GM21423 (cell line): Measurements from ENCODE around the gene CCDC149.

Experiments
- ATAC-seq: cut with Tn5 transposase; IDR thresholded peaks from one replicate; pipeline ENCODE4 v1.9.1; 2021; ENCODE audit warnings: mild to moderate bottlenecking, moderate library complexity; ENCODE audit not compliant: unreplicated experiment

CCDC149 gene

DNA sequence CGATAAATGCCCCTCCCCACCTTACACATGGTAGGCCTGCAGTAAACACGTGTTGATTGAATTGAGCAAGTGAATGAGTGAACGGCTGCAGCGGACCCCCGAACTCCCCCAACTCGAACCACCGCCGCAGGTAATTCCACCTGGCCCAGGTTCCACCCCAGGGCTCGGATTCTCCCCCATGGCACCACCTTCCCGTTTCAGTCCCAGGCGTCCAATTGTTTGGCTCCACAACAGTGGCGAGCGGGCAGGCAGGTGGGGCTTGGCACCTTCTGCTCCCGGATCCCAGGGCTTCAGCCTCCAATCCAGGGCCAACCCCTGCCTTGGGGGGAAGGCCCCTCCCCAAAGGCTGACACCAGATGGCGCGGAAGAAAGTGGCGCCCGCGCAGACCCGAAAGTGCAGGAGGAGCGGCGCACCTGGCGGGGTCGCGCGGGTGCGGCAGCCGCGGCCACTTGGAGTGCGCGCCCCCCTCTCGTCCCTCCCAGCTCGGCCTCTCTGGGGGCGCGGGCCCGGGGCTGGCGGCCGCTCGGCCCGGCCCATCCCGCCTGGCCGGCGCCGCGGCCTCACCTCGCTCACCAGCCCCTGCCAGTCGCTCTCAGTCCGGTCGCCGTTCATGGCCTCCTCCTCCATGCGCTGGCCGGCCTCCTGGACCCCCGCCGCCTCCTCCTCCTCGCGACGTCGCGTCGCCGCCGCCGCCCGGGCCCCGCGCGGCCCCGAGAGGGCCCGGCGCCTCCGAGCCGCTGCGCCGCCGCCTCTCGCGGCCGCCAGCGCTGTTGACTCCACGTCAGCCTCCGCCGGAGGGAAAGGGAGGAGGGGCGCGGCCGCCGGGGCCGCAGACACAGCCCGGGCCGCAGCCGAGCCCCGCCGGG is at the start of gene CCDC149:
CCDC149 (minus strand) TSS at position 791 of the 867 bp plus-strand sequence; CDS start at position 613, 178 bp downstream.
- ATAC-seq: no peak

DNA sequence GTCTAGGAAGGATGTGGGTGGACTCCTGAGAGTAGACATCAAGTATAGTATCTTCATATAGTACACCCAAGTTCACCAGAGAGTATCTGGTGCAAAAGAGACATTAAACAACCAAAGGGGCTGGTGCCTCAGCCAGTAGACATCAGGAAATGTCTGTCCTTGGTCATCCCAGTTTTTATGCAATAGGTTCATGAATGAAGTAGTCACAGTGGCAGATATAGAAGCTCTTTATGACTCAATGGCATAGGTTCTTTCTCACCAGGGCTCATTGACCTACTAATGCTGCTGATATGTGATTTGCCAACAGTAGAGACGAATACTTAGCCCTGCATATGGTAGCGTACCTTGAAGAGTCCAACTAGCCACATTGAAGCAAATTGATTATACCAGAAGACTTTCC is 45.0 kb upstream of the CCDC149 start:
- no peak for ATAC-seq

DNA sequence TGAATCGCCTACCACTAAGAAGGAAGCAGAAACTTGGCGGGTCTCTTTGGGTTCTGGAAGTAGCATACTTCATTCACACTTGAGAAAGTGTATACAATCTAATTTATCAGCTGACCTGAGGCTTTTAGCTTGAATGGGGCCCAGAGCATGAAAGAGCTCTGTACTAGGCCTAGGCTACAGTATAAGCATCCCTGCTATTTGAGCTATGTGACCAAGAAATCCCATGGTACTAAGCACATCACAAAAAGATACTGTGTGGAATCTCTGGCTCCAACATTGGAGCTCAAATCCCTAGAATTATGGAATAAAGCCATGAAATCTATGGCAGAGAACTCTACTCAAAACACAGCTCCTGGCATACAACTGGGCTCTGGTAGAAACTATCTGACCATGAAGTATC is 43.9 kb upstream of the CCDC149 start:
- no peak for ATAC-seq

DNA sequence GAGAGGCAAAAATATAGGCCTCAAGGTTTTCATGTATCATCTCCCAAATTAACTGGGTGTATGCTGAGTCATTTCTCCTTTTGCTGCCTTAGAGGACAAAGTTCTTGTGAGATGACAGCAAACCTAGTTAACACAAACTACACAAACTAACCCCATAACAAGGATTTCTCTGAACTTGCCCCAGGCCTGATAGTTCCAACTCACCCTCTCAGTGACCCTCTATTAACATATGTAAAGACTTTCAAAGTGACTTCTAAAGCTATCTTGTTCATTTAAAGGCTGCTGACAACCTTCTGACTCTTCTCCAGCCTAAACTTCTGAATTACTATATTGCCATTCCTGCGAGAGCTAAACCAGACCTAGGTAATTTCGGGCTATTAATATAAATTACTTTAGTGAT is 43.2 kb upstream of the CCDC149 start:
- ATAC-seq: no peak

DNA sequence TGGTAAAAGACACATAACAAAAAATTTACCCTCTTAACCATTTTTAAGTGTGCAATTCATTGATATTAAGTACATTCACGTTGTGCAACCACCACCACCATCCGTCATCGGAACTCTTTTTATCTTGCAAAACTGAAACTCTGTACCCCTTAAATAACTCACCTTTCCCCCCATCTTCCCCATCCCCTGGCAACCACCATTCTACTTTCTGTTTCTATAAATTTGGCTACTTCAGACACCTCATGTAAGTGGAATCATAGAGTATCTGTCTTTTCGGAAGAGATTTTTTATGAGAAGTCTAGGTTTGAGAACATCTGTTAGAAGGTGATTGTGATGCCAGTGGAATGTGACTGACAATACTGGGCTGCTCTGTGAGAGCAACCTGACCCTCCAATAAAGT is 39.8 kb upstream of the CCDC149 start:
- no peak for ATAC-seq

DNA sequence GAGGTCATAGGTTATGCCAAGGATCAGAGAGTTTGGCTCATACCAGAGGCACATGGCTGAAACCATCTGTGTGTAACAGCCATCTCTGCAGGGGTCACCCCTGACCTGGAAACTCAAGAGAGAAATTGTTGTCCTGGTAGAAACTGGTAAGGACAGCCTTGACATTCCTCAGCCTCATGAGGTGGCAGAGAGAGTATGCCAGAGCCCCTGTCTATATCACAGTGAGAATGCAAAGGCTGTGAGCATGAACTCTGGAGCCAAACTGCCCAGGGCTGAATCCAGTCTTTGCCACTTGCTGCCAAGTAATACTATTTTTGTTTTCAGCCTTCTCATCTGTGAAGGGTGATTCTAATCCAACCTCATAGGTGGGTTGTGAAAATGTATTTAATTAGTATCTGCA is 37.1 kb upstream of the CCDC149 start:
- ATAC-seq: no peak

DNA sequence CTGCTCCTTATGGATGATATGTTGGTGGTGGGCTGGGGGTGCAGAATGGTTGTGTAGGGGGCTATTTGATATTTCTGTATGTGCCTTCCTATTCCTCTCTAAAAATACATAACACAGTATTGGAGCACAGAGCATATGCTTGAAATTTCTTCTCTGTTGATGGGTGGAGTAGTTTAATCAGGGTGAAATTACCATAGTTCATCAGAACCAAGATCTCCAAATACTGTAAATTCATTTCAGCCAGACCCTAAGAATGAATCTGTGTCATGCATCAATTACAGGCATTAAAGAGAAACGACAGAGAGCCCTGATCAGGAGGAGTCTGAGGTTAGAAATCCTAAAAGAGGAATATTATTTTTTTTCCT is 25.1 kb upstream of the CCDC149 start:
- ATAC-seq: no peak

DNA sequence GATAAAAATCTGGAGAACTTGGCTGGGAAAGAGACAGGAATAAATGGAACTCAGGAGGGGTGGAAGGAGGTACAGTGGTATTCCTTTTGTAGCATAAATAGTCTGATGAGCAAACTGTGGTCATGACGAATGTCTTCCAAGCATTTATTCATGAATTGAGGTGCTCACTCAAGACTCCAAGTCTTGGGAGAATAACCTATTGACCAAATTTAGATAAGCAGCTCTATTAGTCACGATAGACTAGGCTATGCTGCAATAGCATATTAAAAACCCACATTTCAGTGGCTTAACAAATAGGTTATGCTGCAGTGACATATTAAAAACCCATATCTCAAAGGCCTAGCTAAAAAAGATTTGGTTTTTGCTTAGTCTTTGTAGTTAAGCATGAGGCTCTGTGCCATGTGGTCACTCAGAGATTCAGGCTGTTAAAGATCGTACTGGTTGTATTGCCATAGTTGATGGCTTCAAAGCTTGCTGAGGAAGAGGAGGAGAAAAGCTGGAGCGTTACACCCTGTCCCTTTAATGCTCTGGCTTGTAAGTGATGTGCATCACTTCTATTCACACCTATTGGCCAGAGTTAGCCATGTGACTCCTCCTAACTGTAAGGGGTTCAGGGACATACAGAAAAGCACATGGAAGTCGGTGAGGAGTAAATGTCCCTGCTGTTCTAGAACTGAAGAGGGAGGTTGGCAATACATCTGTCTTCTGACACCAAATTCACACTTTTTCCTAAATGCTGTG is 24.5 kb upstream of the CCDC149 start:
- ATAC-seq: no peak

DNA sequence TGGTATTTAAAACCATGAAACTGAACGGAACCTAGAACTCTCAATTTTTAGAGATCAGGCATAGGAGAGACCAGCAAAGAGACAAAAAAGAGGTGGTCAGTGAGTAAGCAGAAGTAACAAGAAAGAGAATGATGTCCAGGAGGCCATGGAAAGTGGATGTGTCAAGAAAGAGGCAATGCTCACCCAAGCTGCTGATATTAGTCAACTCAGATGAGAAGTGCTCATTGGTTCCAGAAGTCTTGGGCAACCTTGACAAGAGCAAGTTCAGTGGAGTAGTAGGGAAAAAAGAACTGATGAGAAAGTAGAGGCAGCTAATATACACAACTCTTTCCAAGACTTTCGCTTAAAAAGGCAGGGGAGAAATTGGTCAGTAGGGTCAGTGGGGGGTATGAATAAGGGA is 23.0 kb upstream of the CCDC149 start:
- ATAC-seq: no peak

DNA sequence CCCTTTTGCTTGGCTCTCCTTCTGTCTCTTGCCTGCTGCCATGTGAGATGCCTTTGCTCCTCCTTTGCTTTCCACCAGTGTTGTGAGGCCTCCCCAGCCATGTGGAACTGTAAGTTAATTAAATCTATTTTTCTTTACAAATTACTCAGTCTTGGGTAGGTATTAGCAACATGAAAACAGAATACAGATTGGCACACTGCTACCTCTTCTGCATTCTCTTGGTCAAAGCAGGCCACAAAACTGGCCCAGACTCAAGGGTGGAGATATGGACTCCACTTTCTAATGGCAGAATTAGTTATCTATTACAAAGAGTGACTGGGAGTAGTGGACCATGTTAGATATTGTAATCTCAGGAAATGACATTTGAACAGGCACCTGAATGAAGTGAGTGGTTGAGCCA is 21.5 kb upstream of the CCDC149 start:
- ATAC-seq: no peak

DNA sequence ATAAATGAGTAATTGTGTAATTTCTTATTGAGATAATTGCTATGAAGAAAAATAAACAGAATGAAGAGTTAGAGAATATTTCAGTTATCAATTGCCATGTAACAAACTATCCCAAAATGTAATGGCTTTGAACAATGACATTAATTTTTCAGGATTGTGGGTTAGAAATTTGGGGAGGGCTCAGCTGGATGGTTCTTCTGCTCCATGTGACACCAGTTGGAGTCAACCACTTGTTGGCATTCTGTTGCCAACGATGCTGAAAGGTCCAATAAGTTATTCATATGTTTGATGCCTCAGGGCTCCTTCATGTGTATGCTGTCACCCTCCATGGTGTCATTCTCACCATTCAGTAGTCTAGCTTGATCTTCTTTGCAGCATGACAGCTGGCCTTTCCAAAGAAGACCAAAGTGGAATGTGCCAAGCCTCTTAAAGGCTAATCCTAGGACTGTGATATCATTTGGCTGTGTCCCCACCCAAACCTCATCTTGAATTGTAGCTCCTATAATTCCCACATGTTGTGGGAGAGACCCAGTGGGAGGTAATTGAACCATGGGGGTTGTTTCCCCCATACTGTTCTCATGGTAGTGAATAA is 20.9 kb upstream of the CCDC149 start:
- ATAC-seq: no peak

DNA sequence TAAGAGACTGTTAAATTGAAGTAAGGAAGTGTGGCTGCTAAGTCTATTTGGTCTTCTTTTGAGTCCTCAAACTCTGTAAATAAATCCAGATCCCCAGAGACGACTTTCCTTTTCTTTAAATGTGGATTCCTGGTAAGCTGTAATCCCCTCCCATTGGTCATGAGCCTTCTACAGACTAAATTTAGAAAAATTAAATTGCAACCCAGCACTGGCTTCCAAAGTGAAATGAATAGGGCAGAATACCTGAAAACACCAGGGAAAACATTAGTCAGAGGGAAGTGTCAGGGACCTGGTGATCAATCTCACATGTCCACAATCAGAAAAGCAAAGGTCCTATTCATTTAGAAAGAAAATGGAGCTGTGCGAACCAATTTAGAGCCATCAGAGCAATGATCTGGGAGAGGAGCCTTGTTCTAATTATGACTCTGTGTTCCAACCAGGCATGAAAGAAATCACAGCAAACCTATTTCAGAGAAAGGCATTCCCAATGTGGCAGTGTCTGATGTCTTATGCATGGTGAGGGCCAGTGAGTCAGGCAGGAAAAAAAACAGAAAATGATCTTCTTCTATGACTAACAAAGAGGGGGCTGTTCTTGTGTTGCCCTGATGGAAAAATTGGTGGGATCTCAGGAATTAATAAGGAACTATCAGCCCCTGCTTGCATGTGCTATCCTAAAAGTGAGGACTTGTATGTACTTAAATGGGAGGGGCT is 19.8 kb upstream of the CCDC149 start:
- no peak for ATAC-seq

DNA sequence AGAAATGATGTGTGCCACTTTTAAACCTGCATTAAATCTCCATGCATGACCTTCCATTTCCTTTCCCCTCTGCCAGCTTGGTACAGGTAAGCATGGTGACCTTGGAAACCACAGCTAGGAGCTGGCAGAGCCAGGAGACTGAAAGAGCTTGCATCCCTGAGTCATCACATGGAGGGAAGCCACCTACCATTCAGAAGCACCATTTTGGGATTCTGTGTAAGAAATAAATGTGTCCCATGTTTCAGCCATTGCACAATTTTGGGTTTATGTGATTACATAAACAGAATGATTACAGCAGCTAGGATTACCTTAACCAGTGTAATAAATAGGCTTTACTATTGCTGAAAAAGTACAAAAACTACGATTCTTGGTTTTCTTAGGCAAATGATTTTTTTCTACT is 17.3 kb upstream of the CCDC149 start:
- ATAC-seq: no peak

DNA sequence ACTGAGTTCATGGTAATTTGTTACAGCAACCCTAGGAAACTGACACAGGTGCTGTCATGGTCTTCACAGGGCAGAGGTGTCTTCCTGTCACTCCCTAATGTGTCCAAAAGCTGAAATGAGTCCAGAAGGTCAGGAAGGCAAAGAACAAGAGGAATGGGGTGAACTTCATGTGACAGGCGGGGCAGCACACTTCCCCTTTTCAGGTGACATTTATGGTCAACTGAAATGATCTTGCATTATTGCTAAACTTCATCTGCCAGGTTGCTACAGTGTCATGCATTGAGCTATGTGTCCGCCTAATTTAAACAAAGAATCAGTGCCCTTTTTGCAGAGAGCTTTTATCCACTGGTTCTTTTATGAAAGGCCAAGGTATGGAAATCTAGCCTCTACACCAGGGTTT is 15.9 kb upstream of the CCDC149 start:
- ATAC-seq: no peak

DNA sequence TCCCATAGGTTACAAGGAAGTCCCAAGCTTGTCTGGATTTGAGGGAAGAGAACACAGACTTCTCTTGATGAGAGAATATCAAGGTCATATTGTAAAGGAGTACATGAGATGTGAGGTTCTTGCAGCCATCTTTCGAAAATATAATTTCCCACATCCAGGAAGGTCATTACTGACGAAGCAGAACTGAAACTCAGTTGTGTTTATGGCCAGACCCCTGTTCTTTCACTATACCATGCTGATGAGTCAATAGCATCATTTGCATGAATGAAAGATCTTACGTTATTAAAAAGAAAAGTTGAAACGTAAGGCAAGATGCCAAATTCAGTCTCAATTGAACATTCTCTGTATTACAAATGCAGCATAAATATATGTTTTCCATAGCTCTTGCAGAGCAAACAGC is 14.2 kb upstream of the CCDC149 start:
- no peak for ATAC-seq

DNA sequence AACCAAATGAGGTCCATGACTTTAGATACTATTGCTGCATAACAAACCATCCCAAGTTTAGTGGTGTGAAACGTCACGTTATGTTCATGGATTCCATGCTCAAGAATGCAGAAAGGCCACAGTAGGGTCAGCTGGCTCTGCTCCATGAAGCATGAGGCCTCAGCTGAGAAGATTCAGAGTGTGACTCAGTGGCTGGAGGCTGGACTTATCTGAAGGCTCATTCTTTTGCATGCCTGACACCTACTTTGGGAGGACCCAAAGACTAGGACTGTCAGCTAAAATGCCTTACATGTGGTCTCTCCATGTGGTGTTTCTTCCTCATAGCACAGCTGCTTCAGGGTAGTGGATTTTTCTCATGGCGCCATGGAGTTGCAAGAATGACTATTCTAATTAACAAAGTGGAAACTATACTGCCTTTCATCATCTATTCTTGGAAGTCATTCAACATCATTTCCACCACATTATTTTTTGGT is 11.5 kb upstream of the CCDC149 start:
- no peak for ATAC-seq

DNA sequence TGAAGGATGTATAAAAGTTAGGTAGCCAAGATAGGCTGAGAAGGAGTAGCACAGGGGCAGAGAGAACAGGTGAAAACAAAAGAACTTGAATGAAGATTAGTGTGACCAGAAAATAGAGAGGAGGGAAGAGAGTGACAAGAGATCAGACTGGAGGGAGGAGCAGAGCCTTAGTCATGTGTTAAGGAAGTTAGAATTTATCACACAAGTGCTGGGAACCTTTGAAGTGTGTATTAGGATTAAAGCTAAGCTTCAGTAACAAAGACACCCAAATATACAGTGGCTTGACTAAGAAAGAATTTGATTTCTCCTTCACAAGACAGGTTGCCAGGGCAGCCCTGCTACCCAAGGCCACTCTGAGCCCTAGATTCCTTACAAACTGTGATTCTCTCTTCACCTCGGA is 10.7 kb upstream of the CCDC149 start:
- no peak for ATAC-seq

DNA sequence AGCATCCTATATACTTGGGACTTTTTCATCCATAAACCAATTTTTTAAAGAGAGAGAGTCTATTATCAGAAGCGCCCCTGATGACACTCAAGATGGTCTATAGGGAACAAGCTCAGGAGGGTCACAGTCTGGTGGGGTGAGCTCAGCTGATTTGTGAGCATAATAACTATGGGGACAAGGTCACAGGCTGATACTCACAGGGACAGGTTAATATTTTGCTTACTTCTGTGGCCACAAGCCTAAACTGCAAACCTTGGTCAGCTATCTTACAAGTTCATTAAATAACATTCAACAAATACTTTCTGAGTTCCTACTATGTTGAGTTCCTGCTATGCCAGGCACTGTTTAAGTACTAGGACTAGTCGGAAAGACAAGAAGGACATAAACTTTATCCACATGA is 10.2 kb upstream of the CCDC149 start:
- no peak for ATAC-seq

DNA sequence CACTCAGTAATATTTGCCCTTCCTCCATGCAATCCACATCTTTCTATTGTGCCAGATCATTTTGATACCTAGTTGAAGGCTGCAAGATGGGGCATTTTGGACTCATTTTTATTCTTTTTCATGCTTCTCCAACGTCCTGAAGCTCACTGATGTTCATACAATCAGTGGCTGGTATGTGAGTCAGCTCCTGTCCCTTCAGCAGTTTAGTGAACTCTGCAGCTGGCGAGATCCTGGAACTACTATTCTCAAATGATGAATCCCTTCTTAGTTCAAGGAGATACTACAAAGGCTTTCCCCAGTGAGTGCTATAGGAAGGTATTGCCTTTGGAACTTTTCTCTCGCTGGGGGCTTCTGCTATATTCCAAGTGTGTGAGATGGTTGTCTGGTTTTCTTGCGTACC is 9.6 kb upstream of the CCDC149 start:
- ATAC-seq: no peak

DNA sequence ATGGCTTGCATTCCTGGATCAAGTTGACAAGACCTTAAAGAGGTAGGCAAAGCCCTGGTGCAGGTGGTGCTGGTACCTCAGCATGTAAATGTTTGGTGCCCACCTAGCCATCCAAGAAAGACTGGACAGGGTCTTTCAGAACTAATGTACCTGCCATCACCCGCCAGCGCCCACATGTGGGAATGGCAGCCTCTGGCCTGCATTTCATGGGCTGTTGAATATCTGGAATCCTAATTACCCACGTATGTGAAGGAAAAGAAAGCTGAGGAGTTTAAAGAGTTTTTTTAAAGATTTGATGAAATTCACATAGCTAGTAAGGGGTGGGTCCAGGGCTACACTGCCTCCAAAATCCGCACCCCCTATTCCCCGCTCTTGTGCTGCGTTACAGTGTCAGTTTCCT is 8.6 kb upstream of the CCDC149 start:
- ATAC-seq: no peak

DNA sequence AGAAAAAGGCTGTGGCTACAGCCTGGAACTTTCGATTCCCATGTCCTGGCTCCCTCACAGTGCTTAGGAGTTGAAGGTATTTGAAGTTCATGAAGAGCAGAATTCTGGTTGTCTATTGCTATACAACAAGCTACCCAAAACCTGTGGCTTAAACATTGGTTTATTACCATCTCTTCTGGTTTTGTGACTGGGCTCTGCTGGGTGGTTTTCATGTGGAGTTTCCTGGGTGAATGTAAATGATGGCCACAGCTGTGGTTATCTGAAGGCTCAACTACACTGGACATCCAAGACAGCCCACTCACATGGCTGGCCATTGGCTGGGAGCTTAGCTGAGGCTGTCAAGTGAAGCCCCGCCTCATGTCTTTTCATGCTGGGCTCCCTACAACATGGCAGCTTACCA is 7.2 kb upstream of the CCDC149 start:
- no peak for ATAC-seq
